Stimulated activated CD8-positive, alpha-beta memory T cell treated with anti-CD3 and anti-CD28 coated beads, Interleukin-15, amount 100 ng/mL, for 4 hours (primary cell): ENCODE measurements around the gene MRPL46.
"Not testable (repeated sequence)": the region's sequence is repeated elsewhere in the genome, so short reads cannot be mapped to it uniquely, and the experiment has no call there.

Experiments used
- DNase-seq, 2 donors: peaks; one replicate each; pipeline ENCODE4 v3.0.0-alpha.2; 2020; ENCODE audit warnings: low read depth in 2 of 2

MRPL46 gene

GRCh38 chr15:88441076-88441730, 26.0 kb downstream of the MRPL46 start:
- no peak for DNase-seq

GRCh38 chr15:88440021-88440420, 27.2 kb downstream of the MRPL46 start:
- no peak for DNase-seq

GRCh38 chr15:88438181-88438580, 29.0 kb downstream of the MRPL46 start:
- DNase-seq = no peak

- not testable (repeated sequence) for DNase-seq
These were observed 33.1 kb downstream of the MRPL46 start for GRCh38 chr15:88434106-88434505.

DNA sequence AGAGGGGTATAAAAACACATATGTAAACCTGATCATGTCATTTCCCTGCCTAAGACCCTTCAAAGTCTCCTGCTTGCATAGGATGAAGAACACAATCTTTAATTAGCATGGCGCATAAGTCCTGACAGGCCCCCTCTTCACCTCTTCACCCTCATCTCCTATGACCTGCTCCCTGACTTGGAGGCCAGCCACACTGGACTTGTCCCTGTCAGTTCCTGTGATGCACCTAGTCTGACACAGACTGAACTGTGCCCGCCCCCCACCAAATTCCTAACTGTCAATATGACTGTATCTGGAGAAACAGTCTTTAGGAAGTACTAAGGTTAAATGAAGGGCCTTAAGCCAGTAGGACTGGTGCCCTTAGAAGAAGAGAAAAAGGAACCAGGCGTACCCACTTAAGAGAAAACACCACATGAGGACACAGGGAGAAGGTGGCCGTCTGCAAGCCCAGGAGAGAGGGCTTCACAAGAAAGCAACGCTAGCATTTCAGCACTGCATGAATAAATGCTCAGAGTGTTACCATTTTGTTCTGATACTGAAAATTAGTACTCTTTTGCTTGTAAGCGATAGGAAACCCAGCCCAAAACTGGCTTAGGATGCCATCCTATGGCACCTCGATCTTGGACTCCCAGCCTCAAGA, 34.0 kb downstream of the MRPL46 start:
- no peak for DNase-seq

DNA sequence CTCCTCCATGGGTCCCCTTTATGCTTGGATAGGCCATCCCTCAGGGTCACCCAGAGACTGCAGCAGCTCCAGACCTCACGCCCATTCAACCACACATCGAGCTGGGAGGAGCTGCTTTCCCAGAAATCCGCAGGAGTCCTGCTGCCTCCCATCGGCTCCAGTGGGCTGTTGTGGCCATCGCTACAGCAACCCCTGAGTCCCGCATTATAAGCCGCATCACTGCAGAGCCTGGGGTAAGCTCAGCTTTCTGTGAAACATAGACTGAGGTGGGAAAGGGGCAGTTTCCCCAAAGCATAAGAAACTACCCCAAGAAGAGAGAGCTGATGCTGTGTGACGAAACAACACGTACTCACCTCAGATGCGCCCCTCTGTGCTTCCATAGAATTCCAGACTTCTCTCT, 35.7 kb downstream of the MRPL46 start:
- DNase-seq = no peak

DNA sequence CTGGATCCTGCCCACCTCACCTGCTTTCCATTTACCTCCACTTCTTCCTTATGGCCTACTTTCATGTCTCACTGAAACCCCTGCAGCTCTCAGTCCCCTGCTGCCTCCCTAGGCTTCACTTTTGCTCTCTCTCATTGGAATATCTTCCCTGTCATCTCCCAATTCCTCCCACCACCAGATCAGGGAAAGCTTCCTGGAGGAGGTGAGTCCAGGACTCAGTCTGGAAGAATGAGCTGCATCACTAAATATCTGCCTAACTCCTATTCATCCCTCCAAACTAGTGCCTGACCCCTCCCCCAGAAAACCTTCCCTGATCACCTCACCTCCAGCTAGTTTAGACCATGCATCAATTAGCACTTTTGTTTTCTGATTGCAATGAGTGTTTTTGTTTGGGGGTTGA, 37.1 kb downstream of the MRPL46 start:
- DNase-seq = no peak

- DNase-seq = no peak
These were observed 38.2 kb downstream of the MRPL46 start for GRCh38 chr15:88428805-88429605.

DNA sequence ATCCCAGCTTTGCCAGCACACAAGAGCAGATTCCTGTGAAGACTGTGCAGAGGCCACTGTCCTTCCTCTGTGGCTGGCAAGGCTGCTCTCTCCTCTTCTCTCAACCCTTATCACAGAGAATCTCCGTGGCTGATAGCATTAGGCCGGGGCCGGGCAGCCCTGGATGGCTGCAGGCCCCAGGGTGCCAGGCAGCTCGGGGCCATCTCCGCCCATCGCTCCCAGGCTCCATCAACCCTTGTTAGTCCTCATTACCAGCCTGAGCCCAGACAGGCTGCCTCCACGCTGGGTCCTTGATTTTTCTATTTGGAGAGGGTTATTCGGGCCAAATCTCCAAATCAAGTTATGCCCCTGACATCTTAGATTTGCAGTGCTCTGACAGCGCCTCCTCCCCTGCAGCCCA, 39.1 kb downstream of the MRPL46 start:
- DNase-seq = no peak

DNA sequence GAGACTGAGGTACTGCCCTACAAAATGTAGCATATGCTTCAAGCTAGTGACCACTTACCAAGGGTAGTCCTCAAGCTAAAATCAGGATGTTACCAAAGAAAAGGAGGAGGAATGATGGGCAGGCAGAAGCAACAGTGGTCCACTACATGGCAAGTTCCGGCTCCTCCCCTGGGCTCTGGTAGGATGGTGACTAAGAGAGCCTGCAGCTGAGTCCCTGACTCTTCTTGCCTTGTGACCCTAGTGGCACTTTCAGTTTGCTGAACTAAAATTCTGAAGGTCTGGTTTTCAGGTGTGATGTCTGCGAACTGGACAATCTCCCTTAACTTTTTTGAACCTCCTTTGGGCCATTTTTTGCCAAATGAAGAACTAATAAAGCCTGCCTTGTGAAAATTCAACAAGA, 40.9 kb downstream of the MRPL46 start:
- DNase-seq = no peak

- DNase-seq = no peak
These were observed 43.9 kb downstream of the MRPL46 start for GRCh38 chr15:88423331-88423730.

DNA sequence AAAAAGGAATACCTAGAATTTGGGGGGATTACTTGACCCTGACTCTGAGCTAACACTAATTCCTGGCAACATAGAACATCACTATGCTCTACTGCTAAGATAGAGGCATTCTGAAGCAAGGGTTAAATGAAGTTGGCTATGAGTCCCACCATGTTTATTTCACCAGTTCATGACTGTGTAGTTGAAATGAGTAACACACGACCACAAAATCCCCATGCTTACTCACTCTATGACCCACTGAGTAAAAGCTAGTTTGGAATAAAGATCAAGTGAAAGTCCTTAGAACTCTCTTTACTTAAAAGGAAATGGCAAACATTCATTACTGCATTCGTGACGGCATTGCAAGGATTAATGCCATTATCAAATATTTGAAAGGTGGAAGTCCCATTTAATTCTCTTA, 47.4 kb downstream of the MRPL46 start:
- DNase-seq = no peak
